ENCODE data around the gene GANAB.
"Not testable (repeated sequence)": the region's sequence is repeated elsewhere in the genome, so short reads cannot be mapped to it uniquely, and the experiment has no call there.

Gene GANAB

GRCh38 chr11:62678770-62679696 lies 32.6 kb upstream of the GANAB start, which contains the start of gene UBXN1:
Gene UBXN1 (minus strand): TSS chr11:62679073. CDS start chr11:62678923, 150 bp downstream.
- H3K27ac ChIP-seq, result peak within 1 kb of the TSS; percentile 92
- no peak for TF ChIP-seq Cebpa-rat (IDR thresholded peaks at IDR 0.05)

GRCh38 chr11:62678433-62678769 lies 32.0 kb upstream of the GANAB start:
- Histone ChIP-seq H3K36me3 (peaks cover 46% of the 10 kb centered on the region), H3K27me3 (no peaks in the 10 kb centered on the region), H3K4me3 (peak overlapping the region; percentile 99), H3K9me3 (no peaks in the 10 kb centered on the region), H3K27ac (peak overlapping the region; percentile 92), H3K4me2 (peak overlapping the region; percentile 94), H3K9ac (peak overlapping the region; percentile 93), H4K20me1 (peaks cover 28% of the 10 kb centered on the region), H3K4me1 (peaks cover 48% of the 10 kb centered on the region)
- no peak for TF ChIP-seq Cebpa-rat (IDR thresholded peaks at IDR 0.05)

More at GRCh38 chr11:62678770-62679696, 32.6 kb upstream of the GANAB start, which contains the start of gene UBXN1:
- Histone ChIP-seq H4K20me1 (peaks cover 23% of the 10 kb centered on the region), H3K4me1 (peaks cover 41% of the 10 kb centered on the region), H3K4me3 (peak within 1 kb of the TSS; percentile 99), H3K4me2 (peak within 1 kb of the TSS; percentile 94), H3K9me3 (no peaks in the 10 kb centered on the region), H3K9ac (peak within 1 kb of the TSS; percentile 93), H3K36me3 (peaks cover 40% of the 10 kb centered on the region), H3K27me3 (no peaks in the 10 kb centered on the region)

DNA sequence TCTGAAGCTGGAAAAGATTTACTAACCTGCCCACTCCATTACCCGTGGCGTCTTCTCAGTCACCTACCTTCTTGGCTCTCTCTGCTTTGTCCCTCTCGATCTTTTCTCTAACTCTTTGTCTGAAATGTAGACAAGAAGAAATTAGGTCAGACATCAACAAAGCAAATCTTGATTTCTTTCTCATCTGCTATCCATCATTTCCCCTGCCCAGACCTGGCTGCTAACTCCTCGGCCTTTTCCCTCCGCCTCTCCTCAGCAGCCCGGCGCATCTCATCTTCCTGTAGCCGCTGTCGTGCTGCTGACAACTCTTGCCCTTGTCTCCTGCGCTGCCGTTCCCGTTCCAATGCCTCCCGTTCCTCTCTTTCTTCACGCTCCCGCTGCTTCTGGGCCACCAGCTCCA lies 31.3 kb upstream of the GANAB start:
- H4K20me1 ChIP-seq, result peaks cover 34% of the 10 kb centered on the region
- H3K4me3 ChIP-seq, result peak overlapping the region; percentile 99
- peak overlapping the region; percentile 94 for H3K4me2 ChIP-seq
- H3K27ac ChIP-seq, result no peak overlapping the region; the same call in 1 of the 2 replicates
- H3K4me1 ChIP-seq, result peaks cover 54% of the 10 kb centered on the region
- H3K27me3 ChIP-seq, result no peaks in the 10 kb centered on the region
- peak overlapping the region; percentile 93 for H3K9ac ChIP-seq
- H3K9me3 ChIP-seq, result no peaks in the 10 kb centered on the region
- H3K36me3 ChIP-seq, result peaks cover 53% of the 10 kb centered on the region
- no peak for TF ChIP-seq Cebpa-rat (IDR thresholded peaks at IDR 0.05)

- Histone ChIP-seq H3K4me1 (peaks cover 60% of the 10 kb centered on the region), H3K4me3 (peak overlapping the region; percentile 99), H3K36me3 (peaks cover 54% of the 10 kb centered on the region), H3K9ac (peak overlapping the region; percentile 93), H3K4me2 (peak overlapping the region; percentile 94), H3K9me3 (no peaks in the 10 kb centered on the region), H3K27me3 (no peaks in the 10 kb centered on the region), H3K27ac (no peak overlapping the region; the same call in 1 of the 2 replicates), H4K20me1 (peaks cover 38% of the 10 kb centered on the region)
- TF ChIP-seq Cebpa-rat (IDR thresholded peaks at IDR 0.05), result no peak
Observed at GRCh38 chr11:62677156-62677555, 30.7 kb upstream of the GANAB start.

DNA sequence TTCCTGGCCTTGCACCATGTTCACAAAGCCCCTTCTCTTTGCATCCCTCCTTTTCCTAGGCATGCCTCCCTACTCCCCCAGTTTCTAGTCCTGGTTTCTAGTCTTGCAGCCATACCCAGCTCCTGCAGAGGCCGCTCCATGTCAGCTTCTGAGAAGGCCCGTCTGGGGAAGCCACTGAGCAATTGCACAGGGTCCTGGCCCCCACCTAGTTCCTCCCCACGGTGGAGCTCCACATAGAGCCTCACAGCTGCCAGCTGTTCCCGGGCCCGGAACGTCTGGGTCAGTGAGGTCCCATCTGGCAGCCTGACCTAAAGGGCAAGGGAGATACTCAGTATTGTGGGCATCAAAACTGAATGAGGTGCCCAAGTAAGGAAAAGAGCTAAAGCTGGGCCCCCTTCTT lies 30.3 kb upstream of the GANAB start:
- Histone ChIP-seq H3K4me3 (no peak overlapping the region), H3K4me2 (0 out of 2 replicates have a peak overlapping the region, but pooled peaks have one; percentile 94), H3K4me1 (peaks cover 60% of the 10 kb centered on the region), H3K27ac (no peak overlapping the region), H4K20me1 (peaks cover 38% of the 10 kb centered on the region), H3K9ac (peak overlapping the region; percentile 93; the same call in 1 of the 2 replicates), H3K27me3 (no peaks in the 10 kb centered on the region), H3K36me3 (peaks cover 54% of the 10 kb centered on the region), H3K9me3 (no peaks in the 10 kb centered on the region)
- no peak for TF ChIP-seq Cebpa-rat (IDR thresholded peaks at IDR 0.05)

- H3K9me3 ChIP-seq, result not testable (repeated sequence)
- peaks cover 54% of the 10 kb centered on the region for H3K36me3 ChIP-seq
Observed at GRCh38 chr11:62675415-62675814, 29.0 kb upstream of the GANAB start.

DNA sequence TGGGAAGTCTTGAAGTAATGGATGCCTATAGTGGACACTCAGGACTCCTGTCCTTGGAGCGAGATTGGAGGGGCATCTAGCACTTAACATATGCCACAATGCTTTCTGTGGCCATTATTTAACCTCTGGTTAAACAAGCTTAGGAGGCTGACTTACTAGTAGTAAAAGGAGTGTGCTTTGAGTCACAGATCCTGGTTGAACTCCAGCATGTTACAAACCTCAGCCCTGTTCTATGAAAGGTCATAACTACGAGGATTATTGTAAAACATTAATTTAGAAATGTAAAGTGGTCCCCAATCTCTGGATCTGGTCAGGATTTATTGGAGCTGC lies 26.7 kb upstream of the GANAB start:
- no peak for TF ChIP-seq Cebpa-rat (IDR thresholded peaks at IDR 0.05)
- Histone ChIP-seq H3K27ac (no peak overlapping the region), H3K4me3 (peak overlapping the region; percentile 87; the same call in 1 of the 2 replicates), H3K27me3 (no peaks in the 10 kb centered on the region), H4K20me1 (peaks cover 37% of the 10 kb centered on the region), H3K36me3 (peaks cover 63% of the 10 kb centered on the region), H3K4me2 (peak overlapping the region; percentile 91), H3K4me1 (peaks cover 59% of the 10 kb centered on the region), H3K9ac (peak overlapping the region; percentile 95; the same call in 1 of the 2 replicates), H3K9me3 (no peaks in the 10 kb centered on the region)

More at GRCh38 chr11:62675415-62675814, 29.0 kb upstream of the GANAB start:
- not testable (repeated sequence) for H3K27me3 ChIP-seq, H3K9ac ChIP-seq, H3K27ac ChIP-seq, H3K4me3 ChIP-seq, H3K4me2 ChIP-seq
- Histone ChIP-seq H3K4me1 (peaks cover 56% of the 10 kb centered on the region), H4K20me1 (peaks cover 38% of the 10 kb centered on the region)

DNA sequence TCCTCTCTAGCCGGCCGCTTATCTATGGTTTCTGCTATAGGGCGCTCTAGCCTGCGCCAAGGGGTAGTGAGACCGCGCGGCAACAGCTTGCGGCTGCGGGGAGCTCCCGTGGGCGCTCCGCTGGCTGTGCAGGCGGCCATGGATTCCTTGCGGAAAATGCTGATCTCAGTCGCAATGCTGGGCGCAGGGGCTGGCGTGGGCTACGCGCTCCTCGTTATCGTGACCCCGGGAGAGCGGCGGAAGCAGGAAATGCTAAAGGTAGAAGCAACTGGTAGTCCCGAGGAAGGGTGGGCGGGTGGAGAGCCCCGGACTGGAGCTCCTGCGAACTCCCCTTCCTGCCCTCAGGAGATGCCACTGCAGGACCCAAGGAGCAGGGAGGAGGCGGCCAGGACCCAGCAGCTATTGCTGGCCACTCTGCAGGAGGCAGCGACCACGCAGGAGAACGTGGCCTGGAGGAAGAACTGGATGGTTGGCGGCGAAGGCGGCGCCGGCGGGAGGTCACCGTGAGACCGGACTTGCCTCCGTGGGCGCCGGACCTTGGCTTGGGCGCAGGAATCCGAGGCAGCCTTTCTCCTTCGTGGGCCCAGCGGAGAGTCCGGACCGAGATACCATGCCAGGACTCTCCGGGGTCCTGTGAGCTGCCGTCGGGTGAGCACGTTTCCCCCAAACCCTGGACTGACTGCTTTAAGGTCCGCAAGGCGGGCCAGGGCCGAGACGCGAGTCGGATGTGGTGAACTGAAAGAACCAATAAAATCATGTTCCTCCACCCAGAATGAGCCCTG lies 25.4 kb upstream of the GANAB start, which contains the start of the genes LBHD1 and UQCC3:
Gene LBHD1, minus strand, starts transcription at position 660 of the 782 bp plus-strand sequence. CDS start 2,236 bp downstream, outside the sequence.
Gene UQCC3, plus strand, starts transcription at position 66 of the 782 bp plus-strand sequence. Its CDS starts 73 bp downstream, at position 139.
- H3K27ac ChIP-seq, result peak within 1 kb of the TSS; percentile 86
- H3K4me2 ChIP-seq, result peak within 1 kb of the TSS; percentile 91
- H3K36me3 ChIP-seq, result peaks cover 61% of the 10 kb centered on the region
- no peak for TF ChIP-seq Cebpa-rat (IDR thresholded peaks at IDR 0.05)
- H3K27me3 ChIP-seq, result no peaks in the 10 kb centered on the region
- no peaks in the 10 kb centered on the region for H3K9me3 ChIP-seq
- peak within 1 kb of the TSS; percentile 87 for H3K4me3 ChIP-seq
- peak within 1 kb of the TSS; percentile 95 for H3K9ac ChIP-seq
- H4K20me1 ChIP-seq, result peaks cover 31% of the 10 kb centered on the region
- H3K4me1 ChIP-seq, result peaks cover 59% of the 10 kb centered on the region

- no peaks in the 10 kb centered on the region for H3K9me3 ChIP-seq
- H4K20me1 ChIP-seq, result peaks cover 31% of the 10 kb centered on the region
- peak overlapping the region; percentile 87 for H3K4me3 ChIP-seq
- peaks cover 61% of the 10 kb centered on the region for H3K36me3 ChIP-seq
- no peak for TF ChIP-seq Cebpa-rat (IDR thresholded peaks at IDR 0.05)
- H3K9ac ChIP-seq, result peak overlapping the region; percentile 95
- peak overlapping the region; percentile 86 for H3K27ac ChIP-seq
- H3K4me2 ChIP-seq, result peak overlapping the region; percentile 91
- no peaks in the 10 kb centered on the region for H3K27me3 ChIP-seq
- H3K4me1 ChIP-seq, result peaks cover 62% of the 10 kb centered on the region
Observed at GRCh38 chr11:62671236-62671607, 24.8 kb upstream of the GANAB start.

Data from BLaER1 (cell line).